ENCODE results near the gene EXOSC6. TPM values are rescaled to one million over a fixed set of nuclear protein-coding genes. Genes with fewer than 3 reads are reported as not detected.

The EXOSC6 gene
- 10 to 100 TPM; 11.9 to 28.4 (median 21.9) TPM for total RNA-seq

DNA sequence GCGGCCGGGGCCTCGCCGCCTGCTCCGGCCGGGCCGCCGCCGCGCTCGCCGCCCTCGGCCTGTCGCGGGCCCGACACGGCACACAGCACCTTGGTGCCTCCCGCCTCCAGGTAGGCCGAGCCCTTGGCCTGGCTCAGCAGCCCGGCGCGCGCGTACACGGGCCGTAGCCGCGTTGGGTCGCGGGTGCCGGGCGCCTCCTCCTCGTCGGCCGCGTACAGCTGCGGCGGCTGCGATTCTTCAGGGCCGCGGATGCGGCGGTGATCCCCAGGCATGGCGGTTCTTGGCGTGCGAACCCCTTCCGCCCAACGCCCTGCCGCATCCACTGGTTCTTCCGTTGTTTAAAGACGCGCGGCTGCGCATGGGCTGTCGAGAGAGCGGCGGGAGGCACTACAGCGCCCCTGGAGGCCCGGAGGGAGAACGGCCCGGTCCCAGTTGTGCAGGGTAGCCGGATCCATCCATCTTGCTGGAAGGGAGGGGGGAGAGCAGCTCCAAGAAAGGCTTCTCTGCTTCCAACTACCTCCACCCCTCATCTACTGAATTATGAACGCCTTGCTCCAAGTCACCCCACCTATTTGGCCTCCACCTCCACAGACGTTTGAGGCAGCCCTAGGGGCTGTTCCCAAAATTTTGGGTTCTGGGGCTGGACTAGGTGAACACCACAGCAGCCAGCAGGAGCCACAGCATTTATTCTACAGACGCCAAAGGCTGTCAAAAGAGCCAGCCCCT is at the start of gene EXOSC6:
EXOSC6 (minus strand) TSS at position 312 of the 726 bp plus-strand sequence; CDS start at position 272, 40 bp downstream.
- peak; percentile 92 for DNase-seq
- Histone ChIP-seq H3K4me1 (peaks cover 14 to 27% (median 21%) of the 10 kb centered on the region in 4 donors), H3K27ac (peak within 1 kb of the TSS; percentile 90 to 98 (median 94)), H3K4me3 (peak within 1 kb of the TSS; percentile 65 to 96 (median 71)), H3K27me3 (no peaks in the 10 kb centered on the region), H3K36me3 (peaks cover 0 to 27% (median 9%) of the 10 kb centered on the region in 4 donors), H3K9me3 (no peaks in the 10 kb centered on the region)
- intact Hi-C loops (cut with DNase I; ENCODE audit: low total_unique reads): loop anchor here (10.0 kb wide), 1 partner anchor 87 kb away; no protein-coding TSS in a partner anchor
- WGBS, 2 donors (ENCODE audit: low coverage in 1 of 2): 6% methylated on average over 13 of the region's 65 CpGs; no CpG with 5 or more reads in 1 of the 2 donors
- TF ChIP-seq POLR2A (IDR thresholded peaks at IDR 0.05) (peak; percentile 88), EP300 (IDR thresholded peaks at IDR 0.05; ENCODE audit: low read depth) (no peak), POLR2AphosphoS5 (IDR thresholded peaks at IDR 0.05) (peak; percentile 90 to 95 (median 95))
- TF ChIP-seq, protein P1, sequence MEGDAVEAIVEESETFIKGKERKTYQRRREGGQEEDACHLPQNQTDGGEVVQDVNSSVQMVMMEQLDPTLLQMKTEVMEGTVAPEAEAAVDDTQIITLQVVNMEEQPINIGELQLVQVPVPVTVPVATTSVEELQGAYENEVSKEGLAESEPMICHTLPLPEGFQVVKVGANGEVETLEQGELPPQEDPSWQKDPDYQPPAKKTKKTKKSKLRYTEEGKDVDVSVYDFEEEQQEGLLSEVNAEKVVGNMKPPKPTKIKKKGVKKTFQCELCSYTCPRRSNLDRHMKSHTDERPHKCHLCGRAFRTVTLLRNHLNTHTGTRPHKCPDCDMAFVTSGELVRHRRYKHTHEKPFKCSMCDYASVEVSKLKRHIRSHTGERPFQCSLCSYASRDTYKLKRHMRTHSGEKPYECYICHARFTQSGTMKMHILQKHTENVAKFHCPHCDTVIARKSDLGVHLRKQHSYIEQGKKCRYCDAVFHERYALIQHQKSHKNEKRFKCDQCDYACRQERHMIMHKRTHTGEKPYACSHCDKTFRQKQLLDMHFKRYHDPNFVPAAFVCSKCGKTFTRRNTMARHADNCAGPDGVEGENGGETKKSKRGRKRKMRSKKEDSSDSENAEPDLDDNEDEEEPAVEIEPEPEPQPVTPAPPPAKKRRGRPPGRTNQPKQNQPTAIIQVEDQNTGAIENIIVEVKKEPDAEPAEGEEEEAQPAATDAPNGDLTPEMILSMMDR (IDR thresholded peaks at IDR 0.05): peak; percentile 90 to 94 (median 92)
- in situ Hi-C loops (cut with MboI; ENCODE audit: low pct_ligation_motif_present in 1 of 4, low pct_unique_long_range_greater_than_20kb in 1 of 4, low sequenced_read_pairs in 3 of 4): loop anchor here in 1 of 4 donors (25.0 kb wide), 1 partner anchor 89 kb away; the partner anchor contains the start of gene CLEC18C

DNA sequence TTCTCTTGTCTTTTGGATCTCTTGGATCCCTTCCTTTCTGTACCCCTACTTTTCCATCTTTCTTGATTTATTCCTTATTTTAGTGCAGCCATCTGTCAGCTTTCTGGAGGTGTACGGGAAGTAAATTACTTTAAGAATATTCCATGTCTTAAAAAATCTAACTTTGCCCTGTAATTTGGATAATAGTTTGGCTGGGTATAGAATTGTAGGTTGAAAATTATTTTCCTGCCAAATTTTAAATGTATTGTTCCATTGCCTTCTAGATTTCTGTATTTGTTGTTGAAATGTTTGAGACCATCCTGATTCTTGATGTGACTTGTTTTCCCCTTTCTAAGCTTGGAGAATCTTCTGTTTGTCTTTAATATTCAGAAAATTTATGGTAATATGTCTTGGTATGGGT is 49.4 kb upstream of the EXOSC6 start:
- H3K4me1 ChIP-seq: peaks cover 5 to 26% (median 12%) of the 10 kb centered on the region in 4 donors
- in situ Hi-C loops (cut with MboI; ENCODE audit: low pct_ligation_motif_present in 1 of 4, low pct_unique_long_range_greater_than_20kb in 1 of 4, low sequenced_read_pairs in 3 of 4) (no loop called here), intact Hi-C loops (cut with DNase I; ENCODE audit: low total_unique reads) (no loop called here)
- WGBS, 2 donors (ENCODE audit: low coverage in 1 of 2): 100% methylated on average over 1 of the region's 1 CpG
- TF ChIP-seq, protein P1 (IDR thresholded peaks at IDR 0.05): no peak
- TF ChIP-seq POLR2AphosphoS5 (IDR thresholded peaks at IDR 0.05) (no peak), EP300 (IDR thresholded peaks at IDR 0.05; ENCODE audit: low read depth) (no peak), POLR2A (IDR thresholded peaks at IDR 0.05) (no peak)
- H3K36me3 ChIP-seq: peaks cover 0 to 7% (median 3%) of the 10 kb centered on the region in 4 donors
- no peaks in the 10 kb centered on the region for H3K27me3 ChIP-seq
- H3K9me3 ChIP-seq: peaks cover 0 to 7% of the 10 kb centered on the region in 2 donors
- H3K4me3 ChIP-seq: no peak overlapping the region
- H3K27ac ChIP-seq: no peak overlapping the region
- DNase-seq: no peak

DNA sequence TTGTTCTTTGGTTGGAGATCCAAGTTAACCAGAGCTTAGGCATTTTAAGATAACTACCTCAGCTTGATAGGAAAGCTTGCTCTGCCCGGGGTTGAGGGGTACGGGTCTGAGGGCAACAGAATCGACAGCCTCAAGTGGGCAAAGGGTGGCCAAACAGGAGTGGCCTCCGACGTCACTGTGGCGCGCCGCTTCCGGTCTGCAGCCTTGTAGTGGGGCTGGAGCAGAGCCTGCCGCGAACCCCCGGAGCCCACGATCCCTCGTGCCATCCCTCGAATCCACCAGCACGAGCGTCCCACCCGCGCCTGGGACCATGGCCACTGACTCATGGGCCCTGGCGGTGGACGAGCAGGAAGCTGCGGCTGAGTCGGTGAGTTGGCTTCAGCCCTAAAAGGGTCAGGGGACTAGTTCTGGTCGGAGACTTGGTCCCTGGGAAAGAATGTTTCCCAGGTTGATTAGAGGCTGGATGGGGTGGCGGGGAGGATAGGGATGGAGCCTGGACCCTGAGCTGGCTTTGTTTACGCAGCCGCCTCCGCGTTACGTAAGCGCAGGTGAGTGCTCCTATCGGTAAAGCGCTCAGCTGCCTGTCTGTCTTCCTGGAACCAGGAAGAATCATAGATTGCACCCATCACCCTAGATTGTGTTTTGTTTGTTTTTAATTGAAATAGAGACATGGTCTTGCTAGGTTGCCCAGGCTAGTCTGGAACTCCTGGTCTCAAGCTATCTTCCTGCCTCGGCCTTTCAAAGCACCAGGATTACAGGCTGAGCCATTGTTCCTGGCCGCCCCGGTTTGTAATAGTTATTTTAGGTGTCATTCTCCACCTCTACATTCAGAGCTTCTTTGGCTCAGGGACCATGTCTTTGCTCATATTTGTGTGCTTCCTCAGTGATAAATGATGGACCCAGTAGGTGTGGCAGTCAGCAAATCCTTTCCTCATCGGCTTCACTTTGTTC is 47.5 kb upstream of the EXOSC6 start, which contains the start of gene DDX19B:
DDX19B (plus strand) TSS at position 199 of the 951 bp plus-strand sequence; CDS start at position 311, 112 bp downstream.
- Histone ChIP-seq H3K4me3 (peak within 1 kb of the TSS; percentile 67 to 99 (median 76)), H3K9me3 (peaks cover 0 to 7% of the 10 kb centered on the region in 2 donors), H3K4me1 (peaks cover 5 to 18% (median 12%) of the 10 kb centered on the region in 4 donors), H3K27ac (peak within 1 kb of the TSS; percentile 90 to 99 (median 95)), H3K36me3 (peaks cover 0 to 7% (median 3%) of the 10 kb centered on the region in 4 donors), H3K27me3 (no peaks in the 10 kb centered on the region)
- 1 to 6% methylated on average over 3 to 31 of the region's 37 CpGs for WGBS, 2 donors (ENCODE audit: low coverage in 1 of 2)
- DNase-seq: peak; percentile 87
- TF ChIP-seq EP300 (IDR thresholded peaks at IDR 0.05; ENCODE audit: low read depth) (no peak), POLR2AphosphoS5 (IDR thresholded peaks at IDR 0.05) (peak; percentile 42 to 88 (median 84)), POLR2A (IDR thresholded peaks at IDR 0.05) (peak; percentile 77)
- TF ChIP-seq, protein P1 (IDR thresholded peaks at IDR 0.05): peak in 3 of 5 experiments; percentile 6 to 25 (median 23)
- in situ Hi-C loops (cut with MboI; ENCODE audit: low pct_ligation_motif_present in 1 of 4, low pct_unique_long_range_greater_than_20kb in 1 of 4, low sequenced_read_pairs in 3 of 4): no loop called here
- intact Hi-C loops (cut with DNase I; ENCODE audit: low total_unique reads): no loop called here

All from transverse colon (tissue), 4 donors.